Measurements from ENCODE around the gene CTDSP2.

DNA sequence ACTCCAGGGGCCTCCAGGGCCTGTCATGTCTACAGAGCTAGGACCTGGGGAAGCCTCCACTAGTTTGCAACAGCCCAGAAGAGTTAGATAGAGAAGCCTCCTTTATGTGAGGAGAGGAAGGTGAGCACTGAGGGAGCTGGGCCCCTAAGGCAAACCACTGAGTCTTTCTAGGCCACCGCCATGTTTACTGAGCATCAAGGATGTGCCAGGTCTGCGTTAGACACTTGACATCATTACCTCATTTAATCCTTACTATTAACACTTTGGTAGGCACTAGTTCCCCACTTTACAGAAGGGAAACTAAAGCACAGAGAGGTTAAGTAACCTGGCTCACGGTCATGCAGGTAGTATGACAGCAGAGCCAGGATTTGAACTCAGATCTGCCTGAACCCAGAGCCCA lies 12.9 kb downstream of the CTDSP2 start:
- TF ChIP-seq POLR2A (IDR thresholded peaks at IDR 0.05), result no peak
- TF ChIP-seq, protein P1, sequence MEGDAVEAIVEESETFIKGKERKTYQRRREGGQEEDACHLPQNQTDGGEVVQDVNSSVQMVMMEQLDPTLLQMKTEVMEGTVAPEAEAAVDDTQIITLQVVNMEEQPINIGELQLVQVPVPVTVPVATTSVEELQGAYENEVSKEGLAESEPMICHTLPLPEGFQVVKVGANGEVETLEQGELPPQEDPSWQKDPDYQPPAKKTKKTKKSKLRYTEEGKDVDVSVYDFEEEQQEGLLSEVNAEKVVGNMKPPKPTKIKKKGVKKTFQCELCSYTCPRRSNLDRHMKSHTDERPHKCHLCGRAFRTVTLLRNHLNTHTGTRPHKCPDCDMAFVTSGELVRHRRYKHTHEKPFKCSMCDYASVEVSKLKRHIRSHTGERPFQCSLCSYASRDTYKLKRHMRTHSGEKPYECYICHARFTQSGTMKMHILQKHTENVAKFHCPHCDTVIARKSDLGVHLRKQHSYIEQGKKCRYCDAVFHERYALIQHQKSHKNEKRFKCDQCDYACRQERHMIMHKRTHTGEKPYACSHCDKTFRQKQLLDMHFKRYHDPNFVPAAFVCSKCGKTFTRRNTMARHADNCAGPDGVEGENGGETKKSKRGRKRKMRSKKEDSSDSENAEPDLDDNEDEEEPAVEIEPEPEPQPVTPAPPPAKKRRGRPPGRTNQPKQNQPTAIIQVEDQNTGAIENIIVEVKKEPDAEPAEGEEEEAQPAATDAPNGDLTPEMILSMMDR (IDR thresholded peaks at IDR 0.05), result no peak
